ENCODE data around the gene SRMS.
"Not testable (repeated sequence)": the region's sequence is repeated elsewhere in the genome, so short reads cannot be mapped to it uniquely, and the experiment has no call there.

SRMS gene

GRCh38 chr20:63519668-63520503 lies 27.7 kb downstream of the SRMS start:
- no peak for DNase-seq

DNA sequence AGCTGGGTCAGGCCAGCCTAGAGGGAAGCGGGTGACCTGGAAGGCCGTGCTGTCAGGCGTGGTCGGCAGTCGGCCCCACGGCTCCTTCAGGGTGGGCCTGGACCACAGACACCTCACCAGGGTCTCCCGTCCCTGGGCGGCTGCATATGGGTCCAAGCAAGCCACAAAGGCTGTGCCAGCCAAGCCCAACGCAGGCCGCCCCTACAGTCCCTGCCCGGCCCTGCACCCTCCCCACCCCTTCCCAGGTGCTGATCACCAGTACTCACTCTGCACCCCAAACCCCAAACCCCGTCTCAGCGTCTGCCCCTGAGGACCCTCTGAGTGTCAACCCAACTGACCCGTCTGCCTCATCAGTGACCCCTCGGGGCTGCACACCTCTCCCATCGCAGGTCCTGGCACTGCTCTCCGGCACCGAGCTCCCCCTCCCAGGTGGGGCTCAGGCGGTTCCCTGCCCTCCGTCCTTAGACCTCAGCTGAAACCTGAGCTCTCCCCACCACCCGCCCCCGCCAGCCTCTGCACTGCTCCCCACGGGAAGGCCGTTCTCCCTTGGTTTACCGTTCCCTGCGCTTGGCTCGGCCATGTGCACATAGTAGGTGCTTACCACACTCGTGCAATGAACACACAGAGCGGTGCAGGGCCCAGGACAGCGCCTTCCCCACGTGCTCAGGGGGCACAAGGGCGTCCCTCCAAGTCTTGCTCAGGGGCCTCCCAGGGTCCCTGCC lies 28.4 kb downstream of the SRMS start:
- DNase-seq, result no peak

GRCh38 chr20:63518351-63518861 lies 29.1 kb downstream of the SRMS start:
- no peak for DNase-seq

DNA sequence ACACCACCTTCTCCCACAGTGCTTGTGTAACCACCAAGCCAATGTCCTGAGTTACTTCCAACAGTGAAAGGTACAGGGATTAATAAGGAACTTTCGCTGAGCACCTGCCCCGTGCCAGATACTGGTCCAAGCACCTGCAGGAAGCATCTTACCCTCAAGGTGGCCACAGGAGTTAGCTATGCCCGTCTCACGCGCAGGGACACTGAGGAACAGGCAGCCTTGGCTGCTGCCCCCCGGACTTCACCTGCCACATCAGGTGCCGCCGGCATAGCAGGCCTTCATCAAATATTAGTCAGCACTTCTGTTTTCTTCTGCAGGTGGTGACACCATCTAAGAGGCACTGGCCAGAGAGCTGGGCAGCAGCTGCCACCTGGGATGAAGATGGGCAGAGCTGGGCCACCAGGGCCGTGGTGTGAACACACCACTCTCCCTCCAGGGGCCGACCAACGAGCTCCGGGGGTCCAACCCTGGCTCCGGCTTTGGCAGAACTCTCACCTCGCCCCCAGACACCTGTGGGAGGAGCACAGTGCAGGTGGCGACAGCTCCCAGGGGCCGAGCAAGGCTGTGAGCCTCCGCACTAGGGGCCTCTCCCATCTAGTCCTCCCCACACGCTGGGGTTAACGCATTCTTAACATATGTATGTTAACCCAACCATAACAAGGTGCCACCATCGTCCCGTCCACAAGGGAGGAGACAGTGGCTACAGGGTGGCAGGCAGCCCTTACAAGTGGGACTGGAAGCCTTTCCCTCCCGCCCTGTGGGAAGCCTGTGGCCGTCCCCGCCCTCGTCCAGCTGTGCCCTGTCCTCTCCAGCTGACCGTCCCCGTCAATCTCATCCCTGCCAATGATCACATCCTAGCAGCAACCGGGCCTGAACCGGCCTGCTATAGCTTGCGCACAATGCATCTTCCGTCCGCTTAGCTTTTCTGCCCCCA lies 29.9 kb downstream of the SRMS start:
- no peak for DNase-seq

GRCh38 chr20:63514520-63514919 lies 33.0 kb downstream of the SRMS start:
- DNase-seq, result not testable (repeated sequence)

DNA sequence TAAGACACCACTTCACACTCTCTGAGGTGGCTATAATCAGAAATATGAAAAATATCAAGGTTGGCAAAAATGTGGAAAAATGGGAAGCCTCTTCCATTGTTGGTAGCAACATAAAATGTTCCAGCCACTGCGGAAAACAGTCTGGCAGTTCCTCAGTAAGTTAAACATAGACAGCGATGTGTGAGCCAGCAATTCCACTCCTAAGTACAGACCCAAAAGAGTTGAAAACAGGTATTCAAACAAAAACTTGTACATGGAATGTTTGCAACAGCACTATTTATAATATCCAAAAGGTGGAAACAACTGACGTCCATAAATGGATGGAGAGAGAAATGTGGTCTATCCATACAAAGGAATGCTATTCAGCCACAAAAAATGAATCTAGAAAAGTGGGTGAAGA lies 34.3 kb downstream of the SRMS start:
- no peak for DNase-seq

DNA sequence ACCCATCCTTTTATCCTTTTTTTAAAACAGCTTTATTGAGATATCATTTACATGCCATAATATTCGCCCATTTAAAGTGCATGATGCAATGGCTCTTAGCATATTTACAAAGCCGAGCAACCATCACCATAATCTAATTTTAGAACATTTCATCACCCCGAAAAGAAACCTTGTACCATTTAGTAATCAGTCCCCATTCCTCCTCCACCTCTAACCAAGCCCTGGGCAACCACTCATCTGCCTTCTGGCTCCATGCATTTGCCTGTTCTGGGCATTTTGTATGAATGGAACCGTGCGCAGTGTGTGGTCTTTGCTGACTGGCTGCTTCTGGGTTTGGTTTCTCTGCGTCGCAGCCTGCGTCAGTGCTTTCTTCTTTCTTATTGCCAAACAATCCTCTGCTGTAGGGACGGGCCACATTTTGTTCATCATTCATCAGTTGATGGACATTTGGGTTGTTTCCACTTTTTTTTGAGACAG lies 38.4 kb downstream of the SRMS start:
- DNase-seq, result no peak

DNA sequence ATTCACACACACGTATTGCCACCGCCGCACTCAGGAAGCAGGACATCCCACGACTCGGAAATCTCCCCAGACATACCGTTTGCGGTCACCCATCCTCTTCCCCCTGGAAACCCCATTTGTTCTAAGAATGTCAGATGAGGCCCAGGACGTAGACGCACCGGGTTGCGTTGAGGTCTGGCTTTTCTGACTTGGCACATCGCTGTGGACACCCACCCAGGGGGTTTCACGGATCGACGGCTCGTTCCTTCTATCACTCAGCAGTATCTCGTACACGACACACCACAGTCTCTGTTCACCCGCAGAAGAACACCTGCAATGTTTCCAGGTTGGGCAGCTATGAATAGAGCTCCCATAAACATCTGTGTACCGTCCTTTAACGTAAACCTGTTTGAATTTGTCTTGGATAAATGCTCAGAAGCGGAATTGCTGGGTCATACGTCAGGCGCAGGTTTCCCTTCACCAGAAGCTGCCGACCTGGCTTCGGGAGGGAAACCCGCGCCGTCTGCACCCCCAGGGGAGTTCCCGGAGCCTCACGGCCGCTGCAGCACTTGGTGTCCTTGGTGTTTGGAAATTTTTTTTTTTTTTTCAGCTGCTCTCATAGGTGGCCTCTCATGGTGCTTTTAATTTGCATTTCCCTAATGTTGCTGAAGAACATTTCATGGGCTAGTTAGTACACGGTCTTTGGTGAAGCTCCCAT lies 39.3 kb downstream of the SRMS start:
- DNase-seq, result no peak

GRCh38 chr20:63507083-63507743 lies 40.3 kb downstream of the SRMS start:
- no peak for DNase-seq

- no peak for DNase-seq
Measured at GRCh38 chr20:63505723-63506122, 41.8 kb downstream of the SRMS start.

GRCh38 chr20:63505281-63505680 lies 42.3 kb downstream of the SRMS start:
- DNase-seq, result no peak

GRCh38 chr20:63504642-63505041 lies 42.9 kb downstream of the SRMS start:
- DNase-seq, result no peak

DNA sequence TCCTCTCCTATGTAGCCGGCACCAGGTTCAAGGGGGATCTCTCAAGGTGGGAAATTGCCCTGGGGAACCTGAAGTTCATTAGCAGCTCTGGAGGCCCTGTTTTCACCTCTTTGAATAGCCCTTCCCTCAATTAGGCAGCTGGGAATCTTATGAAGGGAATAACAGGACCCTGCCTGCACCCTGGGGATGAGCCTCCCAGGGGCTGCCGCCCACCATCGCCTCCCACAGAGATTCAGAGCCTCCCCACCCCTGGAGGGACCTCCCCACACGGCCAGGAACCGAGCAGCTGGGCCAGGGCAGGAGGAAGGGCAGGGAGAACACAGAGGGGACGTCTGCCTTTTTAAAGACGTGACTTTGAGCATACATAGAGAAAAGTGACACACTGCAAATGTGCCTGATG lies 44.0 kb downstream of the SRMS start:
- no peak for DNase-seq

GRCh38 chr20:63502671-63503172 lies 44.8 kb downstream of the SRMS start:
- no peak for DNase-seq

- DNase-seq, result peak; percentile 24
Measured at GRCh38 chr20:63501818-63502670, 45.5 kb downstream of the SRMS start.

DNA sequence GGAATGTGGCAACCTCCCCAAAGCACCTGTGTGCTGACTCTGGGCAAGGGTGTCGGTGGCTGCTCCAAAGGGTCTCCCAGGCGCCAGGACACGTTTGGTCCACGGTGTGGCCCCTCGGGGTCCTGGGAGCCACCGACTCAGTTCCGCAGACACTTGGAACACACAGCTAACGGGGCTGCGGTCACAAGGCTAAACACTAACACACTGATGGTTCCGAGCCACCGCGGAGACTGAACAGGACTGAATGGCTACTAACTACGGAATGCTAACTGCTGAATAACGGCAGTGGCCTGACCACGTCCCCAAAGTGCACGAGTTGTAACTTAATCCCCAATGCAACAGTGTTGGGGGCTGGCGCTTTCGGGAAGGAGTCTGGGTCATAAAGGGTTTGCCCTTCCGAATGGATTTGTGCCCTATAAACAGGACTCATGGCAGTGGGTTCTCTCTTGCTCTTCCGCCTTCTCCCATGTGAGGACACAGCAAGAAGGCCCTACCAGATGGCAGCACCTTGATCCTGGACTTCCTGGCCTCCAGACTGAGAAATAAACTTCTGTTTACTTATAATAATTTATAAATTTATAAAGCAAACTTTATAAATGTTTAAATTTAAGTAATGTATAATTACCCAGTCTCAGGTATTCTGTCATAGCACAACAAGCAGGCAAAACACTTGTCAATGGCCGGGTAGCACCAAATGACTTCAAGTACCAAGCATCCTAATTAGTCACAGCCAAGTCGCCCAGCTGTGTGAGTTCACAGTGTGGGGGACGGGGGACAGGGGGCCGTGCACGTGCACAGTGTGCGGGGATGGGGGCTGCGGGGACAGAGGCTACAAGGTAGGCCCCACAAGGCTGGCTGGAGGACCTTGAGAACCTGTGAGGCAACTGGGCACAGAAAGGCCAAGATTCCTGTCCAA lies 46.4 kb downstream of the SRMS start:
- DNase-seq, result no peak

DNA sequence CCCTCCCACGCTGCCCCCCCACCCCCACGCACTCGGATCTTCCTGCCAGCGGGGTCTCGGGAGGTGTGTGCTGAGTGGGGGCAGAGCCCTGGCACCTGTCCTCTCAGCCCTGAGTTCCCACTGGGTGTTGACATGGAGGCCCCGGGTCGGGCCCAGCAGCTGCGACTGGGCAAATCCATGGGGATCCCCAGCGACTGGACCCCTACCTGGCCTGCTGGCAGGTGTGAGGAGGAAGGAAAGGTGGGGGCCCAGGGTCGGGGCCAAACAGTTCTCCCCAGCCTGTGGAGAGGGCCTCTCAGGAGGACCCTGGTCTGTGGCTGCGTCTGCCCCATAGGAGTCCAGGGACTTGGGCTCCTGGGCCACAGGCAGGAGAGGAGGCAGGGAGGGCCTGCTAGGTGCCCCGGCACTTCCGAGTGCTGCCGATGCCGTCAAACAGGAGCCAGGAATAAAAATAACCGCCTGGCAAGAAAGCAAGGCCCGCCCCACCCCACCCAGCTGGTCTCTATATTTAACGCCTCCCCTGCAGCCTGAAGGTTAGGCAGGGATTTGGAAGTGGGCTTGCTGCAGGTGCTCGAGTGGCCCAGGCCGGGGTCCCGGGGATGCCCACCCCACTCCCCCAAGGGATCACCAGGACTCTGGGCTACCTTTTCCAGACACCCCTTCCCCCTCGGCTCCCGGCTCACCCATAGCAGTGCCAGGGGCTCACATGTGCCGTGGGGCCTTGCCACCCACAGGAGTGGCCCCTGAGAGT lies 47.2 kb downstream of the SRMS start:
- no peak for DNase-seq

- DNase-seq, result no peak
Measured at GRCh38 chr20:63499338-63499969, 48.1 kb downstream of the SRMS start.
